ENCODE measurements around the gene TMEM192. TPM values are rescaled to one million over a fixed set of nuclear protein-coding genes. Genes with fewer than 3 reads are reported as not detected.
"Not testable (repeated sequence)": the region's sequence is repeated elsewhere in the genome, so short reads cannot be mapped to it uniquely, and the experiment has no call there.

The TMEM192 gene
- total RNA-seq, 1 experiment from 2014 or later: 21.1 TPM

- no peaks in the 10 kb centered on the region for H3K4me1 Mint-ChIP-seq (ENCODE audit: low read depth, unreplicated experiment)
- BruUV-seq (replicated peaks): no TSS peak
- no peak overlapping the region for H3K4me3 Mint-ChIP-seq (ENCODE audit: low read depth, unreplicated experiment)
- H3K27me3 Mint-ChIP-seq (ENCODE audit: unreplicated experiment): no peaks in the 10 kb centered on the region
- CTCF ChIA-PET: no interaction called here
- no peak overlapping the region for H3K27ac Mint-ChIP-seq (ENCODE audit: unreplicated experiment)
- H3K9me3 Mint-ChIP-seq (ENCODE audit: low read depth, unreplicated experiment): no peaks in the 10 kb centered on the region
- intact Hi-C loops (cut with micrococcal nuclease; ENCODE audit: unreplicated experiment): no loop called here
- no peaks in the 10 kb centered on the region for H3K36me3 Mint-ChIP-seq (ENCODE audit: insufficient read depth, unreplicated experiment)
- TF ChIP-seq CTCF (IDR thresholded peaks at IDR 0.05; ENCODE audit: unreplicated experiment): no peak
- DNase-seq: no peak
Observed at GRCh38 chr4:165052627-165053026, 60.0 kb downstream of the TMEM192 start.

GRCh38 chr4:165048170-165048569 is 64.5 kb downstream of the TMEM192 start:
- H3K27ac Mint-ChIP-seq (ENCODE audit: unreplicated experiment): no peak overlapping the region
- intact Hi-C loops (cut with micrococcal nuclease; ENCODE audit: unreplicated experiment): no loop called here
- no peak overlapping the region for H3K4me3 Mint-ChIP-seq (ENCODE audit: low read depth, unreplicated experiment)
- no TSS peak for BruUV-seq (replicated peaks)
- no peaks in the 10 kb centered on the region for H3K9me3 Mint-ChIP-seq (ENCODE audit: low read depth, unreplicated experiment)
- no peaks in the 10 kb centered on the region for H3K36me3 Mint-ChIP-seq (ENCODE audit: insufficient read depth, unreplicated experiment)
- no peak for TF ChIP-seq CTCF (IDR thresholded peaks at IDR 0.05; ENCODE audit: unreplicated experiment)
- H3K27me3 Mint-ChIP-seq (ENCODE audit: unreplicated experiment): no peaks in the 10 kb centered on the region
- DNase-seq: no peak
- H3K4me1 Mint-ChIP-seq (ENCODE audit: low read depth, unreplicated experiment): no peaks in the 10 kb centered on the region
- CTCF ChIA-PET: interaction anchor here (0.6 kb wide), 1 partner anchor 40 kb away, joined by 5 read pairs; no protein-coding TSS in a partner anchor

GRCh38 chr4:165031436-165032211 is 81.0 kb downstream of the TMEM192 start, which contains the start of gene TRIM60:
Gene TRIM60 (plus strand): TSS chr4:165031999. CDS start chr4:165040073, 8,074 bp downstream.
- Mint-ChIP-seq H3K4me3 (ENCODE audit: low read depth, unreplicated experiment) (no peak within 1 kb of the TSS), H3K27me3 (ENCODE audit: unreplicated experiment) (no peaks in the 10 kb centered on the region), H3K9me3 (ENCODE audit: low read depth, unreplicated experiment) (no peaks in the 10 kb centered on the region), H3K27ac (ENCODE audit: unreplicated experiment) (no peak within 1 kb of the TSS), H3K4me1 (ENCODE audit: low read depth, unreplicated experiment) (no peaks in the 10 kb centered on the region), H3K36me3 (ENCODE audit: insufficient read depth, unreplicated experiment) (no peaks in the 10 kb centered on the region)
- no peak for TF ChIP-seq CTCF (IDR thresholded peaks at IDR 0.05; ENCODE audit: unreplicated experiment)
- CTCF ChIA-PET: no interaction called here
- no TSS peak for BruUV-seq (replicated peaks)
- intact Hi-C loops (cut with micrococcal nuclease; ENCODE audit: unreplicated experiment): no loop called here
- DNase-seq: no peak

GRCh38 chr4:165027762-165028402 is 84.8 kb downstream of the TMEM192 start:
- H3K36me3 Mint-ChIP-seq (ENCODE audit: insufficient read depth, unreplicated experiment): no peaks in the 10 kb centered on the region
- H3K4me3 Mint-ChIP-seq (ENCODE audit: low read depth, unreplicated experiment): no peak overlapping the region
- no TSS peak for BruUV-seq (replicated peaks)
- no peak for TF ChIP-seq CTCF (IDR thresholded peaks at IDR 0.05; ENCODE audit: unreplicated experiment)
- no peaks in the 10 kb centered on the region for H3K9me3 Mint-ChIP-seq (ENCODE audit: low read depth, unreplicated experiment)
- CTCF ChIA-PET: no interaction called here
- no peaks in the 10 kb centered on the region for H3K27me3 Mint-ChIP-seq (ENCODE audit: unreplicated experiment)
- DNase-seq: no peak
- H3K27ac Mint-ChIP-seq (ENCODE audit: unreplicated experiment): no peak overlapping the region
- no peaks in the 10 kb centered on the region for H3K4me1 Mint-ChIP-seq (ENCODE audit: low read depth, unreplicated experiment)
- intact Hi-C loops (cut with micrococcal nuclease; ENCODE audit: unreplicated experiment): no loop called here

GRCh38 chr4:165025782-165026181 is 86.9 kb downstream of the TMEM192 start:
- intact Hi-C loops (cut with micrococcal nuclease; ENCODE audit: unreplicated experiment); H3K27me3 Mint-ChIP-seq (ENCODE audit: unreplicated experiment); H3K36me3 Mint-ChIP-seq (ENCODE audit: insufficient read depth, unreplicated experiment); CTCF ChIA-PET; DNase-seq; H3K27ac Mint-ChIP-seq (ENCODE audit: unreplicated experiment); H3K4me3 Mint-ChIP-seq (ENCODE audit: low read depth, unreplicated experiment); H3K9me3 Mint-ChIP-seq (ENCODE audit: low read depth, unreplicated experiment); BruUV-seq (replicated peaks); H3K4me1 Mint-ChIP-seq (ENCODE audit: low read depth, unreplicated experiment): not testable (repeated sequence)

All from Calu3 (cell line).